ENCODE results near the gene DNAH17. TPM values are rescaled to one million over a fixed set of nuclear protein-coding genes. Genes with fewer than 3 reads are reported as not detected.

The DNAH17 gene
- total RNA-seq, 2 donors from 2014 or later, result 0.04 TPM; not detected in 1

GRCh38 chr17:78601577-78602190, 24.5 kb upstream of the DNAH17 start:
- no peaks in the 10 kb centered on the region for H3K36me3 ChIP-seq
- no peaks in the 10 kb centered on the region for H3K9me3 ChIP-seq
- DNase-seq (ENCODE audit: low spot score), result no peak
- peaks cover 0 to 11% of the 10 kb centered on the region in 2 donors for H3K4me1 ChIP-seq
- H3K27me3 ChIP-seq, result no peaks in the 10 kb centered on the region
- no peak overlapping the region for H3K4me3 ChIP-seq
- TF ChIP-seq CTCF (IDR thresholded peaks at IDR 0.05), result no peak
- no peak overlapping the region for H3K27ac ChIP-seq

- Histone ChIP-seq H3K4me1 (peaks cover 0 to 11% of the 10 kb centered on the region in 2 donors), H3K36me3 (no peaks in the 10 kb centered on the region), H3K27ac (no peak overlapping the region), H3K27me3 (no peaks in the 10 kb centered on the region), H3K9me3 (no peaks in the 10 kb centered on the region), H3K4me3 (no peak overlapping the region)
- no peak for TF ChIP-seq CTCF (IDR thresholded peaks at IDR 0.05)
- no peak for DNase-seq (ENCODE audit: low spot score)
Measured at GRCh38 chr17:78600181-78600721, 23.1 kb upstream of the DNAH17 start.

GRCh38 chr17:78599419-78599818, 22.2 kb upstream of the DNAH17 start:
- Histone ChIP-seq H3K27me3 (no peaks in the 10 kb centered on the region), H3K36me3 (no peaks in the 10 kb centered on the region), H3K4me1 (peaks cover 0 to 11% of the 10 kb centered on the region in 2 donors), H3K27ac (no peak overlapping the region), H3K9me3 (no peaks in the 10 kb centered on the region), H3K4me3 (no peak overlapping the region)
- no peak for DNase-seq (ENCODE audit: low spot score)
- no peak for TF ChIP-seq CTCF (IDR thresholded peaks at IDR 0.05)

- no peak overlapping the region for H3K4me3 ChIP-seq
- TF ChIP-seq CTCF (IDR thresholded peaks at IDR 0.05), result no peak
- H3K36me3 ChIP-seq, result no peaks in the 10 kb centered on the region
- H3K9me3 ChIP-seq, result no peaks in the 10 kb centered on the region
- H3K27me3 ChIP-seq, result no peaks in the 10 kb centered on the region
- DNase-seq (ENCODE audit: low spot score), result no peak
- peaks cover 0 to 11% of the 10 kb centered on the region in 2 donors for H3K4me1 ChIP-seq
- no peak overlapping the region for H3K27ac ChIP-seq
Measured at GRCh38 chr17:78598013-78598471, 20.8 kb upstream of the DNAH17 start.

GRCh38 chr17:78596871-78597764, 19.9 kb upstream of the DNAH17 start:
- Histone ChIP-seq H3K27me3 (no peaks in the 10 kb centered on the region), H3K4me3 (no peak overlapping the region), H3K36me3 (no peaks in the 10 kb centered on the region), H3K27ac (no peak overlapping the region), H3K9me3 (no peaks in the 10 kb centered on the region), H3K4me1 (peaks cover 0 to 13% of the 10 kb centered on the region in 2 donors)
- TF ChIP-seq CTCF (IDR thresholded peaks at IDR 0.05), result no peak
- no peak for DNase-seq (ENCODE audit: low spot score)

All from right atrium auricular region (tissue), 2 donors.